Osteoblast (primary cell): Measurements from ENCODE around the gene PTPRK. TPM values are rescaled to one million over a fixed set of nuclear protein-coding genes. Genes with fewer than 3 reads are reported as not detected.

Experiments
- DNase-seq: peaks from one replicate; pipeline ENCODE4 v3.0.0; 2011; ENCODE audit warnings: low spot score, mixed read lengths; ENCODE audit not compliant: insufficient read length; ENCODE audit errors: missing footprints
- H2AFZ ChIP-seq: 2 replicates; pipeline ENCODE4 v1.6.0; 2011; ENCODE audit warnings: mild to moderate bottlenecking, low read length
- H3K27ac ChIP-seq: 2 replicates; pipeline ENCODE4 v1.5.1; 2011; ENCODE audit warnings: mild to moderate bottlenecking, low read depth, low read length, moderate library complexity
- H3K27me3 ChIP-seq: 2 replicates; pipeline ENCODE4 v1.6.0; 2012; ENCODE audit warnings: mild to moderate bottlenecking, control low read depth, inconsistent platforms, low read length, moderate library complexity; ENCODE audit not compliant: insufficient read depth
- H3K36me3 ChIP-seq: 2 replicates; pipeline ENCODE4 v1.5.1; 2011; ENCODE audit warnings: mild to moderate bottlenecking, low read length, control low read depth, moderate library complexity; ENCODE audit not compliant: insufficient read depth
- H3K4me1 ChIP-seq: 2 replicates; pipeline ENCODE4 v1.5.1; 2011; ENCODE audit warnings: mild to moderate bottlenecking, low read length, control low read depth, moderate library complexity; ENCODE audit not compliant: insufficient read depth
- H3K4me2 ChIP-seq: 2 replicates; pipeline ENCODE4 v1.6.0; 2011; ENCODE audit warnings: mild to moderate bottlenecking, low read length; ENCODE audit not compliant: insufficient read depth
- H3K4me3 ChIP-seq: fragments of 200-600 bp; sonication (generic); 3 replicates; pipeline ENCODE4 v1.5.1; 2012; ENCODE audit warnings: mild to moderate bottlenecking, low read length, inconsistent platforms; ENCODE audit not compliant: insufficient read depth
- H3K79me2 ChIP-seq: 2 replicates; pipeline ENCODE4 v1.6.0; 2012; ENCODE audit warnings: mild to moderate bottlenecking, low read length, control low read depth, inconsistent platforms; ENCODE audit not compliant: insufficient read depth
- H3K9me3 ChIP-seq: 2 replicates; pipeline ENCODE4 v1.5.1; 2011; ENCODE audit warnings: low read depth, low read length, control low read depth
- H4K20me1 ChIP-seq: 2 replicates; pipeline ENCODE4 v1.6.0; 2012; ENCODE audit warnings: mild to moderate bottlenecking, low read length, control low read depth; ENCODE audit not compliant: insufficient read depth
- CTCF ChIP-seq: IDR thresholded peaks from 2 replicates; pipeline ENCODE4 v1.5.1; 2011; ENCODE audit warnings: mild to moderate bottlenecking, low read depth, low read length, moderate library complexity; ENCODE audit errors: extremely low read depth
- total RNA-seq: library from RNA; depleted of rRNA; stranded (reverse); fragments of >200 nt; gene quantifications from 2 replicates; pipeline ENCODE4 v1.2.3, GENCODE V29; 2012

Gene PTPRK
- total RNA-seq, 1 donor: 165 TPM

- no peak overlapping the region for H3K4me2 ChIP-seq
- no peaks in the 10 kb centered on the region for H3K27me3 ChIP-seq
- no peaks in the 10 kb centered on the region for H3K36me3 ChIP-seq
- no peak overlapping the region for H3K4me3 ChIP-seq
- TF ChIP-seq CTCF: no peak
- H2AFZ ChIP-seq: peak overlapping the region; percentile 6
- no peak for DNase-seq
- H3K4me1 ChIP-seq: no peaks in the 10 kb centered on the region
- H3K79me2 ChIP-seq: no peaks in the 10 kb centered on the region
- no peaks in the 10 kb centered on the region for H4K20me1 ChIP-seq
- no peaks in the 10 kb centered on the region for H3K9me3 ChIP-seq
- H3K27ac ChIP-seq: no peak overlapping the region
These were observed 567.6 kb downstream of the PTPRK start for GRCh38 chr6:127952831-127953230.

- Histone ChIP-seq H3K9me3 (no peaks in the 10 kb centered on the region), H3K4me1 (no peaks in the 10 kb centered on the region), H3K4me3 (no peak overlapping the region), H3K36me3 (no peaks in the 10 kb centered on the region), H3K27ac (no peak overlapping the region), H2AFZ (no peak overlapping the region), H3K79me2 (no peaks in the 10 kb centered on the region), H3K4me2 (no peak overlapping the region), H3K27me3 (no peaks in the 10 kb centered on the region), H4K20me1 (no peaks in the 10 kb centered on the region)
- no peak for TF ChIP-seq CTCF
- DNase-seq: no peak
These were observed 568.2 kb downstream of the PTPRK start for GRCh38 chr6:127952176-127952575.

GRCh38 chr6:127951172-127951917 lies 569.1 kb downstream of the PTPRK start:
- TF ChIP-seq CTCF: no peak
- Histone ChIP-seq H3K4me2 (no peak overlapping the region), H3K79me2 (no peaks in the 10 kb centered on the region), H3K27ac (no peak overlapping the region), H3K27me3 (no peaks in the 10 kb centered on the region), H3K9me3 (no peaks in the 10 kb centered on the region), H3K36me3 (no peaks in the 10 kb centered on the region), H3K4me1 (no peaks in the 10 kb centered on the region), H2AFZ (no peak overlapping the region), H3K4me3 (no peak overlapping the region), H4K20me1 (no peaks in the 10 kb centered on the region)
- no peak for DNase-seq

- H2AFZ ChIP-seq: no peak overlapping the region
- H3K36me3 ChIP-seq: no peaks in the 10 kb centered on the region
- no peak overlapping the region for H3K4me2 ChIP-seq
- TF ChIP-seq CTCF: no peak
- no peaks in the 10 kb centered on the region for H3K9me3 ChIP-seq
- H3K27me3 ChIP-seq: no peaks in the 10 kb centered on the region
- no peak overlapping the region for H3K27ac ChIP-seq
- no peak overlapping the region for H3K4me3 ChIP-seq
- DNase-seq: no peak
- H3K79me2 ChIP-seq: no peaks in the 10 kb centered on the region
- no peaks in the 10 kb centered on the region for H3K4me1 ChIP-seq
- no peaks in the 10 kb centered on the region for H4K20me1 ChIP-seq
These were observed 569.7 kb downstream of the PTPRK start for GRCh38 chr6:127950566-127951145.
